IPS-NIHi7 (cell line): ENCODE data around the gene MRPL10.

Experiments
- DNase-seq: peaks from one replicate; pipeline ENCODE4 v3.0.0; 2012; ENCODE audit warnings: mixed read lengths; ENCODE audit errors: extremely low spot score

MRPL10 gene

GRCh38 chr17:47840001-47840741 is 8.8 kb upstream of the MRPL10 start:
- DNase-seq: no peak

GRCh38 chr17:47839071-47839470 is 7.7 kb upstream of the MRPL10 start:
- no peak for DNase-seq

DNA sequence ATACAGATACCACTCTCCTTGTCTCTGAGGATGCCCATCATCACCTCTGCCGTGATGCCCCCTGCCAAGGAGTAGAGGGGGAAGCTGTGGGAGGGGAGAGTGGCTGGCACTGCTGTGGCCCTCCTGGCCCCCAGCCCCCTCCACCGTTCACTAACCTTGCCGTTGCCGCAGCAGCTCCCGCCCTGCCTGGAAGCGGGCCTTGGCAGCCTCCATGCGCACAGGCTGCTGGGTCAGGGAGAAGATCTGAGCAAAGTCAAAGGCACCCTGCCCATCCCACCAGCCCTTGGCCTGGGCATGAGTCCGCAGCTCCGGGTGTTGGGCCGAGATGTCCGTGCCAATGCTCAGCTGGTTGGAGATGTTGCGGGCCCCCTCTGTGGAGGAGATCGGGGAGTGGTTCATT is 7.3 kb upstream of the MRPL10 start:
- no peak for DNase-seq

DNA sequence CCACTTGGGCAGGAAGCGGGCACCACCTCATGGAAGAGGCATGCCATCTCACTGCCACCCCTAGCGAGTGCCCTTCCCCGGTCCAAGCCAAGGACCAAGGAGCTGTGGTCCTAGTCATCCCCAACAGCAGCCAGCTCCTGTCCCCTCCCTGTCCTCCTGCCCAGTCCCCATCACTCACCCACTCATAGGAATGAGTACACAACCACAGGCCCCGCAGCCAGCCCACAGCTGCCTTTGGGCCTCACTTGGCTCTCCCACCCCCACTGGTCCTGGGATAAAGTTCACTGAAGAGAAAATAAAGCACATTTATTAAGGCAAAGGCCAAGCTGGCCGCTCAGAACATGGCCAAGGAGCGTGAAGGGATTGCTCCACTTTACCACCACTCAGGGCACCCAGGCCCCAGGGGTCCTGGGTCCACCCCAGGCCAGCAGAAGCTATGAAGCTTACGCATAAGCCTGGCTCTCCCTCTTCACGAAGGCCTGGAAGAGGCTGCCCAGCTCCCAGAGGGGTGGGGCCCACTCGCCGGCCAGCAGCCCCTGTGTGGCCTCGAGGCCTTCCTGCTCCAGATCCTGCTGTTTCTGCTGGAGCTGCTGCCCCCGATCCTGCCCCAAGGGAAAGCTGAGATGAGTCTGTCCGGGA is 6.2 kb upstream of the MRPL10 start:
- DNase-seq: no peak

GRCh38 chr17:47836601-47837000 is 5.3 kb upstream of the MRPL10 start:
- DNase-seq: no peak

DNA sequence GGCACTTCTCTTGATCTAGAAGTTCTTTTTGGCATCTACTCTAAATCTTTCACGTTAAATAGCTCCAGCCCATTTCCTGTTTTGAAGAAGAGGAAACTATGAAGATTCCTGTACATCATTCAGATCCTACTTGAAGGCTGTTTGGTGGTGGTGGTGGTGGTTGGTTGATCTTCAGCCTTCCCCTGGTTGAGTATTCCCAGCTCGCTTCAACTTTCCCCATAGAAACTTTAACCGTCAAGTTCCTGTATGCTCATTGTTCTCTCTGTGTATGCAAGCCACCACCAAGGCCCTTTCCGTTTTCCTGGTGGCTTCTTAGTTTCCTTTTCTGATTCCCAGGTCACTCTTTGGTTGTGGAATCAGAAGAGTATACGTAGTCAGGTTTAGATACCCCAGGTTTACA is 3.4 kb upstream of the MRPL10 start:
- DNase-seq: no peak

DNA sequence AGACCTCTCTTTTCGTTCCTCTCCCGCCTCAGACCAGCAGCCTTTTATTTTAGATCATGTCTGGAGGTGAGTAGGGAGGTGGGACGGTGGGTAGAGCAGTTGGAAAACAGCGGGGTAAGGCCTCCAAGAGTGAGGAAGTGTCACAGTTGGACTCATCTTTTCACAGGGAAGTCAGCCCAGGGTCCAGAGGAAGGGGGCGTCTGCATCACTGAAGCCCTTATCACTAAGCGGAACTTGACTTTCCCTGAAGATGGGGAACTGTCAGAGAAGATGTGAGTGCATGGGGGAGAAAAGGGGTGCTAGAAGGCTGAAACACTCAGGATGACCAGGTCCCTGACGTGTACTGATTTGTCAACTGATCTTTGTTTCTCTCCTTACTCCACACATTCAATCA is 590 bp upstream of the MRPL10 start:
- DNase-seq: no peak

- no peak for DNase-seq
These were observed 842 bp downstream of the MRPL10 start for GRCh38 chr17:47830396-47831002.

GRCh38 chr17:47829870-47830269 is 1.5 kb downstream of the MRPL10 start:
- no peak for DNase-seq

DNA sequence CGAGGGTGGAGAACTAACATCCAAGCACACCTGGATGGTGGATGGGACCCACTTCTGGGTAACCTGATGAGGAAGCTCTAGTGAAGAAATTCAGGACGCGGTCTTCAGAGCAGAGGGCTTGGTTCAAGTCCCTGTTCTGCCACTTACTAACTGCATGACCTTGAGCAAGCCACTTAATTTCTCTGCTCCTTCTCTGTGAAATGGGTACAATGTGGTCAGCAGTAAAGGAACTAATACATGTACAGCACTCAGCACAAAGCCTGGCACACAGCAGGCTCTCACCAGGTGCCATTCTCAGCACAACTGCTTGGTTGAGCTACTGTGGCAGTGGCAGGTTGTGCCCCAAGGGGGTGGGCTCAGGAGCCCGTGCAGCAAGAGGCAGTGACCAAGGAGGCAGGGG is 7.8 kb downstream of the MRPL10 start:
- no peak for DNase-seq

GRCh38 chr17:47822785-47823184 is 8.6 kb downstream of the MRPL10 start:
- DNase-seq: no peak

- peak; percentile 91 for DNase-seq
These were observed 9.6 kb downstream of the MRPL10 start, which contains the start of gene OSBPL7 for GRCh38 chr17:47821424-47822391. TSS of gene OSBPL7 (minus strand) at chr17:47821794. CDS start at chr17:47820278, 1,516 bp downstream.

- DNase-seq: no peak
These were observed 10.3 kb downstream of the MRPL10 start for GRCh38 chr17:47821031-47821423.

- DNase-seq: no peak
These were observed 11.1 kb downstream of the MRPL10 start for GRCh38 chr17:47820033-47820789.

DNA sequence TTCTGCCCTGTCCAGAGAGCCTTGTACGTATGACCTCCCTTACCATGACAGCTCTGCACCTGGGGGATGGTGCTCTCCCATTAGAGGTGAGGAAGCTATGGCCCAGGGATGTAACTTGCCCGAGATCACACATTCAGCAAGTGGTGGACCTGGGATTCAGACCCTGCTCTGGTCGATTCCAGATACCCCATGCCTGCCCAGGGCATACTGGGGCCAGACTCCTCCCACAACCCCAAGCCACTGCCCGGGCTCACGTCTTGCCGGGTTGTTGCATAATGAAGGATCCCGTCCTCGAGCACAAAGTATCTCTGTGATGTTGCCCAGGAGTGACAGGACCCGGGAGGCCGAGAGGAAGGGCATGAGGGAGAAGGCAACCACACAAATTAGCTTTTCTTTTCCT is 11.9 kb downstream of the MRPL10 start:
- no peak for DNase-seq

DNA sequence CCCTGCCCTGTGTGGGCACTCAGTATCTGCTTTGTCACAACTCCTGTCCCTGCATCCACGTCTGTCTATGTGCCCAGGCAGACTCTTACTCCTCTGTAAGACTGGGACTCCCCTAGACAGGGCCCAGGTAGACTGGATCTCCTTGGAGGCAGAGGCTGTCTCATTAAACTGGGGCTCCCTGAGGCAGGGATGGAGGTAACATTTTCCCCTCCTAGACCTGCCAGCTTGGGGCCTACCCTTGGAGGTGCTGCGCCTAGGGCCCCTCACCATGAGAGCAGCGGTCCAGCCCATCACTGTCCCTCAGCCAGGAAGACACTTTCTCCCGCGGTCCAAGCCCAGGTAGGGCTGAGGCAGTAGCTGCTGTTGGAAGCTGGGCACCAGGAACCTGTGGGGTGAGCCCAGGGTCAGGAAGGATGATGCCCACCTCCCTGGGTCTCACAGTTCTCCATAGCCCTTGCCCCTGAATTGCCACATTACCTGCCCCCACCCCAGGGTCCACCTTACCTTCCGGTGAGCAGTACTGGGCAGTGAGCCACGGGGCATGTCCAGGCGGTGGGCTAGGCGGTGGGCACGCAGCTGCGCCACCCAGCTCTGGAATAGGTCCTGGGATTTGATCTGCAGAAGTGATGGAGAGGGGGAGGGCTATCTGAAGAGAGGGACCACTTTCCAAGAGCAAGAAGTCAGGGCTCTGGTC is 13.2 kb downstream of the MRPL10 start:
- no peak for DNase-seq

DNA sequence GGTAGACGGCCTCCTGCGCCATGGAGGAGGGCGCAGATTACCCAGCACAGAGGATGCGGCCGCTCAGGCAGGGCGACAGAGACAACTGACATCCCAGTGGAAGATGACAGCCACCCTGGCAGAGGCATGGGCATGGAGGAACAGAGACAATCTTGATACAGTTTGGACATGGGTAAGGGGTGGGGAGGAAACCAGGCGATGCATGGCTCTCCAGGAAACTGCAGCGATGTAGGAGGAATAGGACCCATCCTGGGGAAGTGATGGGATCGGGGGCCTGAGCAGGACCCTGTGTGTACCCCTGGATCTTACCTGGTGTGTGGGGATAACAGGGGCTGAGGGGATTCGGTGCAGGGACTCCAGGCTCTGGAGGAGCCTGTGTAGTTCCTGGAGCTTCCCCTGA is 14.4 kb downstream of the MRPL10 start:
- no peak for DNase-seq

DNA sequence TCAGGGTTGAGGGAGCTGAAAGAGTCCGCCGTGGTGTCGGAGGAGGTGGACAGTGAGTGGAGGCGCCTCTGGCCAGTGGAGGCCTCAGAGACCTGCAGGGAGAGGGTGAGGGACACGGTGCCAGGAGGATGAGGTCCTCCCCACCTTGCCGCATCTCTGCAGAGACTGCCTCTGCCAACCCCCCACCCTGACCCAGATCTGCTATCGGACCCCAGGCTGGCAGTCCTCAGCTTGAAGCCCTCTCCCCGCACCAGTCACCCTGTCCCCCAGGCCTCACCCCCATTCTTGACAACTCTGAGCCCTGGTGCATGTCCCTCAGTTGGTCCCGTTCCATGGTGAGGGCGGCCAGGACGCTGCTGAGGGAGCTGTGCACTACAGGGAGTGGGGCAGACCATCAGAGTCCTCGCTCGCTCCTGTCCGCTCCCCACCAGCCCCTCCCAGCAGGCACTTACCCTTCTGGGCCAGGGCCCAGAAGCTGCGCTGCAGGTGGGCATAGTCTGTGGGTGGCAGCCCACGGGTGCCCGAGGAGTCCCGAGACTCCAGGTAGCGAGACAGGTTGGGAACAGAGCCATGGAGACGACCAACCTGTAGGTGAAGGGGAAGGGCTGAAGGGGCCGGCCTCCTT is 15.1 kb downstream of the MRPL10 start:
- DNase-seq: no peak

- DNase-seq: no peak
These were observed 16.0 kb downstream of the MRPL10 start for GRCh38 chr17:47815106-47815918.
